ENCODE results near the gene CLEC16A.

CLEC16A gene

GRCh38 chr16:11171757-11172299, 227.5 kb downstream of the CLEC16A start:
- Histone ChIP-seq H3K27ac (ENCODE audit: low read depth, low read length) (no peak overlapping the region), H3K9me3 (ENCODE audit: control insufficient read depth in 5 of 5, low read length in 5 of 5) (no peaks in the 10 kb centered on the region), H3K36me3 (ENCODE audit: control insufficient read depth in 5 of 5, insufficient read depth in 5 of 5, low read length in 5 of 5) (peaks cover 0 to 62% (median 34%) of the 10 kb centered on the region in 5 donors), H3K4me1 (ENCODE audit: control insufficient read depth in 5 of 5, insufficient read depth in 5 of 5, low read length in 5 of 5) (no peaks in the 10 kb centered on the region), H3K4me3 (ENCODE audit: low read depth in 1 of 5, low read length in 5 of 5) (no peak overlapping the region), H3K27me3 (ENCODE audit: control insufficient read depth in 5 of 5, insufficient read depth in 4 of 5, low read length in 5 of 5) (no peaks in the 10 kb centered on the region), H3K9ac (ENCODE audit: low read length in 5 of 5) (no peak overlapping the region)

GRCh38 chr16:11173426-11173825, 229.1 kb downstream of the CLEC16A start:
- Histone ChIP-seq H3K9ac (ENCODE audit: low read length in 5 of 5) (no peak overlapping the region), H3K4me1 (ENCODE audit: control insufficient read depth in 5 of 5, insufficient read depth in 5 of 5, low read length in 5 of 5) (no peaks in the 10 kb centered on the region), H3K36me3 (ENCODE audit: control insufficient read depth in 5 of 5, insufficient read depth in 5 of 5, low read length in 5 of 5) (peaks cover 0 to 53% (median 22%) of the 10 kb centered on the region in 5 donors), H3K4me3 (ENCODE audit: low read depth in 1 of 5, low read length in 5 of 5) (no peak overlapping the region), H3K27me3 (ENCODE audit: control insufficient read depth in 5 of 5, insufficient read depth in 4 of 5, low read length in 5 of 5) (no peaks in the 10 kb centered on the region), H3K27ac (ENCODE audit: low read depth, low read length) (no peak overlapping the region), H3K9me3 (ENCODE audit: control insufficient read depth in 5 of 5, low read length in 5 of 5) (no peaks in the 10 kb centered on the region)

GRCh38 chr16:11174141-11174540, 229.8 kb downstream of the CLEC16A start:
- H3K27me3 ChIP-seq (ENCODE audit: control insufficient read depth in 5 of 5, insufficient read depth in 4 of 5, low read length in 5 of 5) = no peaks in the 10 kb centered on the region
- H3K9ac ChIP-seq (ENCODE audit: low read length in 5 of 5) = no peak overlapping the region
- H3K27ac ChIP-seq (ENCODE audit: low read depth, low read length) = no peak overlapping the region
- H3K36me3 ChIP-seq (ENCODE audit: control insufficient read depth in 5 of 5, insufficient read depth in 5 of 5, low read length in 5 of 5) = peaks cover 0 to 53% (median 25%) of the 10 kb centered on the region in 5 donors
- no peak overlapping the region for H3K4me3 ChIP-seq (ENCODE audit: low read depth in 1 of 5, low read length in 5 of 5)
- H3K9me3 ChIP-seq (ENCODE audit: control insufficient read depth in 5 of 5, low read length in 5 of 5) = no peaks in the 10 kb centered on the region
- H3K4me1 ChIP-seq (ENCODE audit: control insufficient read depth in 5 of 5, insufficient read depth in 5 of 5, low read length in 5 of 5) = no peaks in the 10 kb centered on the region

- H3K4me3 ChIP-seq (ENCODE audit: low read depth in 1 of 5, low read length in 5 of 5) = no peak overlapping the region
- no peaks in the 10 kb centered on the region for H3K27me3 ChIP-seq (ENCODE audit: control insufficient read depth in 5 of 5, insufficient read depth in 4 of 5, low read length in 5 of 5)
- peaks cover 0 to 55% (median 34%) of the 10 kb centered on the region in 5 donors for H3K36me3 ChIP-seq (ENCODE audit: control insufficient read depth in 5 of 5, insufficient read depth in 5 of 5, low read length in 5 of 5)
- H3K9me3 ChIP-seq (ENCODE audit: control insufficient read depth in 5 of 5, low read length in 5 of 5) = no peaks in the 10 kb centered on the region
- no peak overlapping the region for H3K27ac ChIP-seq (ENCODE audit: low read depth, low read length)
- H3K4me1 ChIP-seq (ENCODE audit: control insufficient read depth in 5 of 5, insufficient read depth in 5 of 5, low read length in 5 of 5) = no peaks in the 10 kb centered on the region
- no peak overlapping the region for H3K9ac ChIP-seq (ENCODE audit: low read length in 5 of 5)
Measured at GRCh38 chr16:11175106-11175786, 230.9 kb downstream of the CLEC16A start.

- peaks cover 0 to 53% (median 38%) of the 10 kb centered on the region in 5 donors for H3K36me3 ChIP-seq (ENCODE audit: control insufficient read depth in 5 of 5, insufficient read depth in 5 of 5, low read length in 5 of 5)
- no peaks in the 10 kb centered on the region for H3K27me3 ChIP-seq (ENCODE audit: control insufficient read depth in 5 of 5, insufficient read depth in 4 of 5, low read length in 5 of 5)
- no peak overlapping the region for H3K4me3 ChIP-seq (ENCODE audit: low read depth in 1 of 5, low read length in 5 of 5)
- no peaks in the 10 kb centered on the region for H3K4me1 ChIP-seq (ENCODE audit: control insufficient read depth in 5 of 5, insufficient read depth in 5 of 5, low read length in 5 of 5)
- H3K9me3 ChIP-seq (ENCODE audit: control insufficient read depth in 5 of 5, low read length in 5 of 5) = no peaks in the 10 kb centered on the region
- no peak overlapping the region for H3K27ac ChIP-seq (ENCODE audit: low read depth, low read length)
- H3K9ac ChIP-seq (ENCODE audit: low read length in 5 of 5) = no peak overlapping the region
Measured at GRCh38 chr16:11175787-11176341, 231.5 kb downstream of the CLEC16A start.

GRCh38 chr16:11177578-11178160, 233.3 kb downstream of the CLEC16A start:
- Histone ChIP-seq H3K36me3 (ENCODE audit: control insufficient read depth in 5 of 5, insufficient read depth in 5 of 5, low read length in 5 of 5) (peaks cover 0 to 55% (median 34%) of the 10 kb centered on the region in 5 donors), H3K9ac (ENCODE audit: low read length in 5 of 5) (no peak overlapping the region), H3K27ac (ENCODE audit: low read depth, low read length) (no peak overlapping the region), H3K27me3 (ENCODE audit: control insufficient read depth in 5 of 5, insufficient read depth in 4 of 5, low read length in 5 of 5) (no peaks in the 10 kb centered on the region), H3K4me3 (ENCODE audit: low read depth in 1 of 5, low read length in 5 of 5) (no peak overlapping the region), H3K4me1 (ENCODE audit: control insufficient read depth in 5 of 5, insufficient read depth in 5 of 5, low read length in 5 of 5) (peaks cover 0 to 4% (median 0%) of the 10 kb centered on the region in 5 donors), H3K9me3 (ENCODE audit: control insufficient read depth in 5 of 5, low read length in 5 of 5) (no peaks in the 10 kb centered on the region)

GRCh38 chr16:11178424-11178823, 234.1 kb downstream of the CLEC16A start:
- Histone ChIP-seq H3K4me3 (ENCODE audit: low read depth in 1 of 5, low read length in 5 of 5) (no peak overlapping the region), H3K36me3 (ENCODE audit: control insufficient read depth in 5 of 5, insufficient read depth in 5 of 5, low read length in 5 of 5) (peaks cover 0 to 52% (median 30%) of the 10 kb centered on the region in 5 donors), H3K27ac (ENCODE audit: low read depth, low read length) (no peak overlapping the region), H3K9me3 (ENCODE audit: control insufficient read depth in 5 of 5, low read length in 5 of 5) (no peaks in the 10 kb centered on the region), H3K27me3 (ENCODE audit: control insufficient read depth in 5 of 5, insufficient read depth in 4 of 5, low read length in 5 of 5) (no peaks in the 10 kb centered on the region), H3K4me1 (ENCODE audit: control insufficient read depth in 5 of 5, insufficient read depth in 5 of 5, low read length in 5 of 5) (peaks cover 0 to 4% (median 0%) of the 10 kb centered on the region in 5 donors), H3K9ac (ENCODE audit: low read length in 5 of 5) (no peak overlapping the region)

GRCh38 chr16:11179574-11179973, 235.2 kb downstream of the CLEC16A start:
- H3K4me3 ChIP-seq (ENCODE audit: low read depth in 1 of 5, low read length in 5 of 5) = no peak overlapping the region
- H3K27me3 ChIP-seq (ENCODE audit: control insufficient read depth in 5 of 5, insufficient read depth in 4 of 5, low read length in 5 of 5) = no peaks in the 10 kb centered on the region
- no peak overlapping the region for H3K27ac ChIP-seq (ENCODE audit: low read depth, low read length)
- no peaks in the 10 kb centered on the region for H3K9me3 ChIP-seq (ENCODE audit: control insufficient read depth in 5 of 5, low read length in 5 of 5)
- H3K4me1 ChIP-seq (ENCODE audit: control insufficient read depth in 5 of 5, insufficient read depth in 5 of 5, low read length in 5 of 5) = peaks cover 0 to 4% (median 0%) of the 10 kb centered on the region in 5 donors
- H3K9ac ChIP-seq (ENCODE audit: low read length in 5 of 5) = no peak overlapping the region
- peaks cover 0 to 40% (median 23%) of the 10 kb centered on the region in 5 donors for H3K36me3 ChIP-seq (ENCODE audit: control insufficient read depth in 5 of 5, insufficient read depth in 5 of 5, low read length in 5 of 5)

- Histone ChIP-seq H3K36me3 (ENCODE audit: control insufficient read depth in 5 of 5, insufficient read depth in 5 of 5, low read length in 5 of 5) (peaks cover 0 to 38% (median 23%) of the 10 kb centered on the region in 5 donors), H3K4me3 (ENCODE audit: low read depth in 1 of 5, low read length in 5 of 5) (no peak overlapping the region), H3K4me1 (ENCODE audit: control insufficient read depth in 5 of 5, insufficient read depth in 5 of 5, low read length in 5 of 5) (peaks cover 0 to 4% (median 0%) of the 10 kb centered on the region in 5 donors), H3K27ac (ENCODE audit: low read depth, low read length) (no peak overlapping the region), H3K27me3 (ENCODE audit: control insufficient read depth in 5 of 5, insufficient read depth in 4 of 5, low read length in 5 of 5) (no peaks in the 10 kb centered on the region), H3K9ac (ENCODE audit: low read length in 5 of 5) (no peak overlapping the region), H3K9me3 (ENCODE audit: control insufficient read depth in 5 of 5, low read length in 5 of 5) (no peaks in the 10 kb centered on the region)
Measured at GRCh38 chr16:11180489-11180888, 236.1 kb downstream of the CLEC16A start.

All from subcutaneous abdominal adipose tissue (tissue), 5 donors.